ENCODE measurements around the gene ANXA3. TPM values are rescaled to one million over a fixed set of nuclear protein-coding genes. Genes with fewer than 3 reads are reported as not detected.

Gene ANXA3
- total RNA-seq, 1 donor from 2014 or later = 1.9 TPM

DNA sequence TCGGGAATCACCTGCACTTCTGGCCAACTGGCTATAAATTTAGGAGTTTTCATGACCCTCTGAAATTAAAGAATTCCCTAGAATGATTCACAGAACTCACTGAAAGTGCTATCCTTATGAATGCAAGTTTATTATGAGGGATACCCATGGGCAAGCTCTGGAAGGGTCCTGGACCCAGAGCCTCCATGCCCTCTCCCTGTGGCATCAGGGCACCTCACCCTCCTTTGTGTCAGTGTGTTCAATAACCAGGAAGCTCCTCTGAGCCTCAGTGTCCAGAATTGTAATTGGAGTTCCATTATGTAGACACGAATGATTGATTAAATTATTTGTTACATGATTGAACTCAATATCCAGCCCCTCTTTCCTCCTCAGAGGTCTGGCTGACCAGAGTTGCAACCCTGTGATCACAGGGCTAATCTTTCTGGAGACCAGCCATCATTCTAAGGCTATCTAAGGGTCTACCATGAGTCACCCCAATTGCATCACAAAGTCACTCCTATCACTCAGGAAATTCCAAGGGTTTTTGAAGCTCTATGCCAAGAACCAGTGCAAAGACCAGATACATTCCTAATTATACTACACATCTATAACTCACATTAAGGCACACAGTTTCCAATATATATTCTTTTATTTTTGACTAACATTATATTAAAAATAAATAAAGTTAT lies 8.9 kb downstream of the ANXA3 start:
- H3K4me1 Mint-ChIP-seq = peaks cover 2% of the 10 kb centered on the region
- Histone ChIP-seq H3K9me3 (ENCODE audit: low read depth) (no peaks in the 10 kb centered on the region), H3K27ac (no peak overlapping the region), H3K9ac (no peak overlapping the region), H3K27me3 (no peaks in the 10 kb centered on the region), H3K4me2 (no peak overlapping the region), H3K79me2 (ENCODE audit: low read depth) (no peaks in the 10 kb centered on the region), H3K36me3 (no peaks in the 10 kb centered on the region), H3K4me1 (peaks cover 5% of the 10 kb centered on the region), H3F3A (ENCODE audit: low read depth) (no peaks in the 10 kb centered on the region), H3K4me3 (no peak overlapping the region), H4K20me1 (ENCODE audit: low read depth) (no peaks in the 10 kb centered on the region), H2AFZ (replicated peaks) (no peak overlapping the region)
- H3K27ac Mint-ChIP-seq = no peak overlapping the region
- TF ChIP-seq, protein P1, sequence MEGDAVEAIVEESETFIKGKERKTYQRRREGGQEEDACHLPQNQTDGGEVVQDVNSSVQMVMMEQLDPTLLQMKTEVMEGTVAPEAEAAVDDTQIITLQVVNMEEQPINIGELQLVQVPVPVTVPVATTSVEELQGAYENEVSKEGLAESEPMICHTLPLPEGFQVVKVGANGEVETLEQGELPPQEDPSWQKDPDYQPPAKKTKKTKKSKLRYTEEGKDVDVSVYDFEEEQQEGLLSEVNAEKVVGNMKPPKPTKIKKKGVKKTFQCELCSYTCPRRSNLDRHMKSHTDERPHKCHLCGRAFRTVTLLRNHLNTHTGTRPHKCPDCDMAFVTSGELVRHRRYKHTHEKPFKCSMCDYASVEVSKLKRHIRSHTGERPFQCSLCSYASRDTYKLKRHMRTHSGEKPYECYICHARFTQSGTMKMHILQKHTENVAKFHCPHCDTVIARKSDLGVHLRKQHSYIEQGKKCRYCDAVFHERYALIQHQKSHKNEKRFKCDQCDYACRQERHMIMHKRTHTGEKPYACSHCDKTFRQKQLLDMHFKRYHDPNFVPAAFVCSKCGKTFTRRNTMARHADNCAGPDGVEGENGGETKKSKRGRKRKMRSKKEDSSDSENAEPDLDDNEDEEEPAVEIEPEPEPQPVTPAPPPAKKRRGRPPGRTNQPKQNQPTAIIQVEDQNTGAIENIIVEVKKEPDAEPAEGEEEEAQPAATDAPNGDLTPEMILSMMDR (IDR thresholded peaks at IDR 0.05) = no peak
- TF ChIP-seq EZH2phosphoT487 (IDR thresholded peaks at IDR 0.05) (no peak), EZH2 (IDR thresholded peaks at IDR 0.05) (no peak)
- no peak overlapping the region for H3K4me3 Mint-ChIP-seq
- H3K9me3 Mint-ChIP-seq = no peaks in the 10 kb centered on the region
- H3K27me3 Mint-ChIP-seq (ENCODE audit: insufficient read depth, low read depth) = peaks cover 2% of the 10 kb centered on the region
- no peak for DNase-seq (ENCODE audit: low spot score)
- no peaks in the 10 kb centered on the region for H3K36me3 Mint-ChIP-seq

DNA sequence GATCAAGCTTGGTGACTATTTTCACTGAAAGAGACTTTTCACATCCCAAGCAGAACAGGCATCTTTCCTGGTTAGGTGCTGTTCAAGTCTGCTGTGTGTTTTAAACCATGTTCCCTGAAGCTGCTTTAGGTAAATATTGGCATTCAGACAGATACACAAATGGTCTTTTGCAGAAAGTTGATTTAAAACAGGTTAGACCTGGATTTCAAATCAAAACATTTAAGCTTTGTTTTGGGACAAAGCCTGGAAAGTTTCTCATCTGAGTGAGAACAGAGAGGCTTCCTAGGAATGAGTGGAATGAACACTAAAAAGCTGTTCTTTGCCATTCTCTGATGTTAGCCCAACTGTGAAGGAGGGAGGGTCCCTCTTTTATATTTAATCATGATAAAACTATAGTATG lies 10.1 kb downstream of the ANXA3 start:
- DNase-seq (ENCODE audit: low spot score) = no peak
- peaks cover 2% of the 10 kb centered on the region for H3K27me3 Mint-ChIP-seq (ENCODE audit: insufficient read depth, low read depth)

DNA sequence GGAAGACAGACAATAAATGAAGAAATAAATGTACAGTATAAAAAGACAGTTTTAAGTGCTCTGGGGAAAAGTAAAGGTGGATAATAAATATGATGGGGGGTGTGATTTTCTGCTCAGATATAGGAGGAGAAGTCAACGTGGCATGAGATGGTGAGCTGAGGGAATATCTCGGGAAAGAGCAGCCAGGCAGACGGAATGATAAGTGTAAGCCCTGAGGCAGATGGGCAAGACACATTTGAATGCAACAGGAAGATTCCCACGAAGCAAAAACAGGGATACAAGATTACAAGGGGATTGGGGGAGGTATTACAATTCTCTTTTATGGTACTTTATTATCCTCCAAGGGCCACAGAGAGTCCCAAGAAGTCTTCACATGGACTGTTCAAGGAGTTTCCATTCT lies 11.1 kb downstream of the ANXA3 start:
- Mint-ChIP-seq H3K27me3 (ENCODE audit: insufficient read depth, low read depth) (no peaks in the 10 kb centered on the region), H3K27ac (no peak overlapping the region), H3K36me3 (no peaks in the 10 kb centered on the region), H3K4me3 (no peak overlapping the region), H3K9me3 (no peaks in the 10 kb centered on the region), H3K4me1 (peaks cover 7% of the 10 kb centered on the region)
- Histone ChIP-seq H3K9ac (no peak overlapping the region), H3K27ac (no peak overlapping the region), H4K20me1 (ENCODE audit: low read depth) (no peaks in the 10 kb centered on the region), H3K4me2 (no peak overlapping the region), H3K36me3 (no peaks in the 10 kb centered on the region), H3K4me1 (peaks cover 9% of the 10 kb centered on the region), H3K4me3 (no peak overlapping the region), H2AFZ (replicated peaks) (no peak overlapping the region), H3F3A (ENCODE audit: low read depth) (no peaks in the 10 kb centered on the region), H3K79me2 (ENCODE audit: low read depth) (no peaks in the 10 kb centered on the region), H3K27me3 (no peaks in the 10 kb centered on the region), H3K9me3 (ENCODE audit: low read depth) (no peaks in the 10 kb centered on the region)
- no peak for TF ChIP-seq EZH2phosphoT487 (IDR thresholded peaks at IDR 0.05)
- TF ChIP-seq, protein P1 (IDR thresholded peaks at IDR 0.05) = no peak
- no peak for TF ChIP-seq EZH2 (IDR thresholded peaks at IDR 0.05)
- DNase-seq (ENCODE audit: low spot score) = no peak

More for the DNA sequence above, 10.1 kb downstream of the ANXA3 start:
- no peaks in the 10 kb centered on the region for H3K9me3 Mint-ChIP-seq
- no peaks in the 10 kb centered on the region for H3F3A ChIP-seq (ENCODE audit: low read depth)
- peaks cover 6% of the 10 kb centered on the region for H3K4me1 ChIP-seq
- H3K4me1 Mint-ChIP-seq = peaks cover 4% of the 10 kb centered on the region
- no peak overlapping the region for H3K4me3 Mint-ChIP-seq
- no peaks in the 10 kb centered on the region for H3K9me3 ChIP-seq (ENCODE audit: low read depth)
- peak overlapping the region; percentile 6 for H2AFZ ChIP-seq (replicated peaks)
- H3K36me3 Mint-ChIP-seq = no peaks in the 10 kb centered on the region
- H3K27ac Mint-ChIP-seq = no peak overlapping the region
- H3K4me2 ChIP-seq = no peak overlapping the region
- H3K27ac ChIP-seq = no peak overlapping the region
- TF ChIP-seq EZH2phosphoT487 (IDR thresholded peaks at IDR 0.05) (no peak), EZH2 (IDR thresholded peaks at IDR 0.05) (no peak)
- TF ChIP-seq, protein P1 (IDR thresholded peaks at IDR 0.05) = no peak
- no peaks in the 10 kb centered on the region for H3K27me3 ChIP-seq
- no peaks in the 10 kb centered on the region for H3K36me3 ChIP-seq
- H4K20me1 ChIP-seq (ENCODE audit: low read depth) = no peaks in the 10 kb centered on the region
- no peak overlapping the region for H3K9ac ChIP-seq
- no peaks in the 10 kb centered on the region for H3K79me2 ChIP-seq (ENCODE audit: low read depth)
- no peak overlapping the region for H3K4me3 ChIP-seq
